CD4-positive, alpha-beta T cell treated with Interleukin-17A for 1 hour (primary cell): ENCODE data around the gene KLHDC9.
"Not testable (repeated sequence)": the region's sequence is repeated elsewhere in the genome, so short reads cannot be mapped to it uniquely, and the experiment has no call there.

ENCODE experiments used
- DNase-seq: peaks from one replicate; pipeline ENCODE4 v3.0.0-alpha.2; 2020

Gene KLHDC9, protein sequence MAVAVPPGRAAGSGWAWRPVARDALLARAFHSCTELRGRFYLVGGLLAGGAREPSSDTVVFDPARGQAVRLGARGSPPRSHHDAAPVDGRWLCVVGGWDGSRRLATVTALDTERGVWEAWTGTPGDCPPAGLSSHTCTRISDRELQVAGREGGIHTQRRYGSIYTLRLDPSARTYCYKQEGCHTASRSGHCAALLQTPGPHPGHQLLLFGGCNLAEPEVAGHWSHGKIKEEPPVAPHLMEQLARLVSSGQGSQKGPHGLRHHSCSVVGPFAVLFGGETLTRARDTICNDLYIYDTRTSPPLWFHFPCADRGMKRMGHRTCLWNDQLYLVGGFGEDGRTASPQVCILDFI

DNA sequence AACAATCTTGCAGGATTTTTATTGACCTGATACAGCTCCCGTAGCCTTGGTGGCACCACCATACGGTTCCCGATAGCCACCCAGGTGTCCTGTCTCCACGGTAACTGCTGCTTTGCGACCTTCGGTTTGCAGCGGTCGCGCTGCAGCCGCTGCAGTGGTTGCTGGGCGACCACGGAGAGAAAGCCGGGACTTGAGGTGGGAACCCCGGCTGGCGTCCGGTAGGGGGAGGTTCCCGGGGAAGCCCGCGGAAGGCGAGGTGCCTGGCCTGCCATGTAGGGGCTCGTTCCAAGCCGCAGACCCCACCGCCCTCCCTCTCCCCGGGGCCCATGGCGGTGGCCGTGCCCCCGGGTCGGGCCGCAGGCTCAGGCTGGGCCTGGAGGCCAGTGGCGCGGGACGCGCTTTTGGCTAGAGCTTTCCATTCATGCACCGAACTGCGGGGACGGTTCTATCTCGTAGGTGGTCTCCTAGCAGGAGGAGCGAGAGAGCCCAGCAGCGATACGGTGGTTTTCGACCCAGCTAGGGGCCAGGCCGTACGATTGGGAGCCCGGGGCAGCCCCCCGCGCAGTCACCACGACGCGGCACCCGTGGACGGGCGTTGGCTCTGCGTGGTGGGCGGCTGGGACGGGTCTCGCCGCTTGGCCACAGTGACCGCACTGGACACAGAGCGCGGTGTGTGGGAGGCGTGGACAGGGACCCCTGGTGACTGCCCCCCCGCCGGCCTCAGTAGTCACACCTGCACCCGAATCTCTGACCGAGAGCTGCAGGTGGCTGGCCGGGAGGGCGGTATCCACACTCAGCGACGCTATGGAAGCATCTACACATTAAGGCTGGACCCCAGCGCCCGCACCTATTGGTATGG is at the start of gene KLHDC9:
Gene KLHDC9, plus strand, starts transcription at position 152 of the 859 bp plus-strand sequence. Its CDS starts 175 bp downstream, at position 327.
- DNase-seq = peak; percentile 89

DNA sequence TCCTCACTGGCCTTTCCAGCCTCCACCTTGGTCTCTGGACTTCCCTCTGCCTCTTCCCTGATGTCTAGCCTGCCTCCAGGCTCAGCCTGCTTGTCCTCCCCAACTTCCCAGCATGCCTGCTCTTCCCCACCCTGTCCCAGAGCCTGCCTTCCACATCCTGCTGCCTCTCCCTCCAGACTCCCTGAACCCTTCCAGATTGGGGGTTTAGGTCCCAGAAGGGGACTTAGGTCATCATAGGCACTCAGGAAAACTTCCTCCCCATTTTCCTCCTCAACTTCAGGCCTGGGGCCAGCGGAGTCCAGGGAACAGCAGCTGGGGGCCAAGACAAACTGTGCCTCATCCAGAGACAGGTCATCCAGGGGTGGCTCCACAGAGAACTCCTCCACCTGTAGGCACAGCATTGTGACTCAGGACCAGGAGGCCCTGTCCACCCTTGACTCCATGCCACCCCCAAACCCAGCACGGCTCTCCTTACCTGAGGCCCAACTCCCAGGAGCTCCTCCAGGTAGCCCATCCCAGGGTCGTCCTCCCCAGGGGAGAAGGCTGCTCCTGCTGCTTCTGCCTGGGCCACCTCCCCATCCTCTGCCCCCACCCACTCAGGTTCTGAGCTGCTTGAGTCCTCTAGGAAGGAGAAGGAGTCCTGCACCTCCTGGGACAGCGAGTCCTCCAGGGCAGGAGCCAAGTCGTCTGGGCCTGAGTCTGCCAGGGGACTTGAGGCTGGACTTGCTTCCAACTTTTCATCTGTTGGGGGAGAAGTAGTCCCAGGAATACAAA is 49.0 kb upstream of the KLHDC9 start:
- no peak for DNase-seq

DNA sequence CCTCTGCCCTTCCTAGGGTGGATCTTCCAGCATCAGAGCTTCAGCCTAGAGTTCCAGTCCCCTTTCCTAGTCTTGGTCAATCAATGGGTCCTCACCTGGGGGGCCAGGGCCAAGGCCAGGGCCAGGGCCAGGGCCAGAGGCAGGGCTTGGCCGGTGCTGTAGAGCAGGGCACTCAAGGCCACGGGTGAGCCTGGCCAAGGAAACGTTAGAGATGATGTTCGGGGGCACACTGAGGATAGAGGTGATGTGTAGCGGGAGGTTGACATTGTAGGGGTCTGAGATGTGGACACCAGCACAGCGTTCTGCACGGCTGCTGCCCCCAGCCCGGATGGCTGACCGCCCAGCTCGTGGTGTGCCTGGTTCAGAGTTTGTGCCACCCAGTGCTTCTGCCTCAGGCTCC is 46.9 kb upstream of the KLHDC9 start:
- DNase-seq = no peak

DNA sequence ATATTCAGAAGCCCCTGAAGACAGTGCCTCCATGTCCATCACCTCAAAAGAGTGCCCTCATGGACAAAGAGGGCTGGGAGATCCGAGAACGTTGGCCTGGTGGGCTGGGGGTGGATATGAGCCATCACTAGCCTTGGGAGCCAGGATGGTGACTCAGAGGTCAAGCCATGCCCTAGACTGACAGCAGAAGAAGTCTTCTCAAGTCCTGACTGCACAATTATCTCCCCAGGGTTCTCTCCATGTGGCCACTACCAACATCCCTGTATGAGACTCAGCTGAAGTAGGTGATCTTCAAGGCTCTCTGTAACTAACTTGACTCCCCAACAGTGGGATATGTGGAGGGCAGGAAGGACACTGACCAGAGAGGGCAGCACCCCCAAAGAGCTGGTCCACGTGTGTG is 45.3 kb upstream of the KLHDC9 start:
- DNase-seq = no peak

DNA sequence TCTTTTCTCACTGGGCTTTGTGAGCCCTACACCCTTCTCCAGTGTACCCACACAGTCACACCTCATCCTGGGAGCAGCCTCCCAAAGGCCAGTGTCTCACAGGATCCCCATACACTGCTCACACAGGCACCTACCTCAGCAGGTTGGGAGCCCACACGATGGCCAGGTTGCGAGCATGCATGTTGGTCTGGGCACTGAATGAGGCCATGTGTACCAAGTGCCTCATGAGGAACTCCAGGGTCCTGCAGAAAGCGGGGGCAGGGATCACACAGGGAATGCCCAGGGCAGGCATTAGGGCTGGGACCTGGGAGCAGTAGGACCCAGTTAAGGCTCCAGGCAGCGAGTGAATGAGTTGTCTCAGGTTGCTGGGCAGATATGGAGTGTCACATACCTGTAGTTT is 43.9 kb upstream of the KLHDC9 start:
- DNase-seq = no peak

DNA sequence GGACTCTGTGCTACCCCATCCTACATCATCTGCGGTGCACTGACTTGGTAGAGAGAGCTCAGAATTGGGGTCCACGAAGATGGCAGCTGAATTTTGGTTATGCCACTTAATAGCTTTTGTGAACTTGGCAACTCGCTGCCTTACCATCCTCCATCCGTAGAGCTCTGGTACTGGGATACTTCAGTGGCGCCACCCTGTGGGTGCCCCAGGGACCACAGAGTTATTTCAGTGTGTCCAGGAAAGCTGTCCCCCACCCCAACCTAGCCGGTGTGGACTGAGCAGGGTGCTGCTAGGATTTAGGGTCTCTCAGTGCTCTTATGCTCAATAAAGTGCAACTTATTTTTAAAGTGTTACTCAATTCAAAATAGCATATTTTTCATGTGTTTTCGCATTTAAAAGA is 43.4 kb upstream of the KLHDC9 start:
- no peak for DNase-seq

DNA sequence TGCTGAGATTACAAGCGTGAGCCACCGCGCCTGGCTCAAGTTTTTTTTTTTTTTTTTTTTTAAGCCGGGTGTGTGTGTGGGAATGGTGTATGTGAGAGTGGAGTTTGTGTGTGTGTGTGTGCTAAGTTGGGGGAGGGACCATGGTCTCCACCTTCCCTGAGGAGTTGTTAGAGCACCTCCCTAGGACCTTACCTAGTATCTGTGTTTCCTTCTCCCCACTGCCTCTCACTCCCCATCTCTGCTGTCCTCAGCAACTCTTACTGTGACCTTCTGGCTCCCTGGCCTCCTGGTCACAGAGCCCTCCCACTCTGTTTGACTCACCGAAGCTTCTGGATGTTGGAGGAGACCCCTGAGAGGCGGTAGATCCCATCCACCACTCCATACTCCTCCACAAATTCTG is 38.9 kb upstream of the KLHDC9 start:
- no peak for DNase-seq

DNA sequence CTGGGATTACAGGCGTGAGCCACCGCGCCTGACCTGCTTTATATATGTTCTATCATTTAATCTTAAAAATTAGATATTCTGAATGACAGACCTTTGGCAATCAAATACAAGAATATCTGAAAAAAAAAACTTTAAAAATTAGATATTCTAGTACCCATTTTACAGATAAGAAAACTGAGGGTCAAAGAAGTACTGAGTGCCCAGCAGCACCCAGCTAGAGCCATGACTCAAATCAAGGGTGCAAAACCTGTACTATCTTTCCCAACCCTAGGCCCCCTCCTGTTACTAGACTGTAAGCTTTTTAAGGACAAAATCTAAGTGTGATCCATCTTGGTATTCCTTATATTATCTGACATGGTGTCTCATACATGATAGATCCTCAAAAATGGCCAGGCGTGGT is 36.7 kb upstream of the KLHDC9 start:
- DNase-seq = no peak

DNA sequence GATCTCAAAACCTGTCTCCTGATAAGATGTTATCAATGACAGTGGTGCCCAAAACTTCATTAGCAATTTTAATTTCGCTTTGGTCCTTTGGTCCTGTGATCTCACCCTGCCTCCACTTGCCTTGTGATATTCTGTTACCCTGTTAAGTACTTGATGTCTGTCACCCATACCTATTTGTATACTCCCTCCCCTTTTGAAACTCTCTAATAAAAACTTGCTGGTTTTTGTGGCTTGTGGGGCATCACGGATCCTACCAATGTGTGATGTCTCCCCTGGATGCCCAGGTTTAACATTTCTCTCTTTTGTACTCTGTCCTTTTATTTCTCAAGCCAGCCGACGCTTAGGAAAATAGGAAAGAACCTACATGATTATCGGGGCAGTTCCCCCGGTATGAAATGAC is 34.2 kb upstream of the KLHDC9 start:
- DNase-seq = peak; percentile 39

DNA sequence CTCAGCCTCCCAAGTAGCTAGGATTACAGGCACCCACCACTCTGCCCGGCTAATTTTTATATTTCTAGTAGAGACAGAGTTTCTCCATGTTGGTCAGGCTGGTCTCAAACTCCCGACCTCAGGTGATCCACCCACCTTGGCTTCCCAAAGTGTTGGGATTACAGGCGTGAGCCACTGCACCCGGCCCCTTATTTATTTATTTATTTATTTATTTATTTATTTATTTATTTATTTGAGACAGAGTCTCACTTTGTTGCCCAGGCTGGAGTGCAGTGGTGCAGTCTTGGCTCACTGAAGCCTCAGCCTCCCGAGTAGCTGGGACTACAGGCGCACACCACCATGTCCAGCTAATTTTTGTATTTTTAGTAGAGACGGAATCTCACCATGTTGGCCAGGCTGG is 32.5 kb upstream of the KLHDC9 start:
- DNase-seq = not testable (repeated sequence)

DNA sequence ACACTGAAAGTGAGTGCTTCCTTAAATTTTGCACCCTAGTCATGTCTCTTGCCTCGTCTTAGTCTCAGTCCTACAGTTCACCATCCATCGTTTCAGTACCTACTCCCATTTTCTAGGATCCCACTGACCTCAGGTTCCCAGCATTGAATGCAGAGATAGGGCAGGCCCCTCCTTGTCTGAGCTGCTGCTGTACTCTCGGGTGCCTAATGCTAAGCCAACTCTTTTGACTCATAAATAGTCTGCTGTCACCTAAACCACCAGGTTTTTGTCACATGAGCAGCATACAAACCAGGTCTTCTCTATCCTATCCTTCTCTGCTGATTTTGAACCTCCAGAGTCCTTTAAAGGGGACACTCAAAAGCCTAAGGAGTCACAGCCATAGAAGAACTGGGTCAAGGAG is 31.5 kb upstream of the KLHDC9 start:
- DNase-seq = peak; percentile 44

DNA sequence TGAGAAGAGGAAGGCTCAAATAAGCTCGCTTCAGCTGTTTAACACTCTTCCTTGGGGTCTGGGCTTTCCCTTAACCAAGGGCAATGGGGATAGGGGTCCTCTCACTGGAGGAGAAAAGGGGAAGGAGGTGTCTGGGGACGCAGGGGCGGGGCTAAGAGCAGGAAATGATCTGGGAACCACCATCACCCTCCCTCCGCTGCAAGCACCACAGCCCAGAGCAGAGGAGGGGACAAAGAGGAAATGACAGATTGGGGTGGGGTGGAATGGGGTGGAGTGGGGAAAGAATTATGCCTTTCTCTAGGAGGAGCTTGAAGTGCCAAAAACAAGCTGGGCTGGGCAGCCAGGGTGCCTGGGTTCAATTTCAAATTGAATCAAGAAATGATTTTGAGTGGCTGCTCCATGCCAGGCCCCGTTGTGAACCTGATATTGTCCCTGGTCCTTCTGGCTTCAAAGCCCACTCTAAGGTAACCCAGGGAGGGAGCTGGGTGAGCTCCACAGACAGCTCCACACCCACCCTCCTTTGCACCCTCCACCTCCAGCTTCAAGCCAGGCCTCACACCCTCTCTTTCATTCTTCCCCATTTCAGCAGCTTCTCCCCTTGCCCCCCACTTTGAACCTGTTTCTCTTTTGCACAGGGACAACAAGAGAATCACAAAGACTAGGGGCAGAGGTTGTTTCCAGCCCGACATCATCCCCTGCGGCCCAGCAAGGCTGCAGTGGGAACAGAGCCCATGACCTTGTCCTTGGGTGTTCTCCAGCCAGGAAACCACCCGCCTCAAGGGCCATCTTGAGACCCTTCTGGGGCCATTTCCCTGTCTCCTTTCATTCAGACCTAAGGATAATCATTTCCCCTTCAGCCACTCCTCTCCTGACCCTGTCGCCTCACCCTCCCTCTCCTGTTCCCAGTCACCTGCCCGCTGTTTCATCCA is 29.6 kb upstream of the KLHDC9 start:
- peak; percentile 95 for DNase-seq

DNA sequence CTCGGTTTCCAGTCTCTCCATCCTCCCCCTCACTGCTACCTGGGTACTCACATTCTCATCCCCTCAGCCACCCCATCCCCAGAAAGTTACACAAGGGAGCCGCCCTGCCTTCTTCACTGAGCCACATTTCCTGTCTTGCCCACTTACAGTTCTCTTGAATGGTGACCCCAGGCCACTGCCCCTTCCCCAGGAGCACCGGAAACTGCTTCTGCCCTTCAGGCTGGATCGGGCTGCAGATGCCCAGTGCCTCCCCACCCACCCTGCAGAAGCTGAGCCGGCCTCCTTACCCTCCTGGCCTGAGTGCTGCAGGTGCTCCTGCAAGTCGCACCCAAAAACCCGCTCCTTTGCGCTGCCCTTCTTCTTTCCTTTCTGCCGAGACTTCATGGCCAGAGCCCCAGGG is 28.9 kb upstream of the KLHDC9 start:
- peak; percentile 33 for DNase-seq

DNA sequence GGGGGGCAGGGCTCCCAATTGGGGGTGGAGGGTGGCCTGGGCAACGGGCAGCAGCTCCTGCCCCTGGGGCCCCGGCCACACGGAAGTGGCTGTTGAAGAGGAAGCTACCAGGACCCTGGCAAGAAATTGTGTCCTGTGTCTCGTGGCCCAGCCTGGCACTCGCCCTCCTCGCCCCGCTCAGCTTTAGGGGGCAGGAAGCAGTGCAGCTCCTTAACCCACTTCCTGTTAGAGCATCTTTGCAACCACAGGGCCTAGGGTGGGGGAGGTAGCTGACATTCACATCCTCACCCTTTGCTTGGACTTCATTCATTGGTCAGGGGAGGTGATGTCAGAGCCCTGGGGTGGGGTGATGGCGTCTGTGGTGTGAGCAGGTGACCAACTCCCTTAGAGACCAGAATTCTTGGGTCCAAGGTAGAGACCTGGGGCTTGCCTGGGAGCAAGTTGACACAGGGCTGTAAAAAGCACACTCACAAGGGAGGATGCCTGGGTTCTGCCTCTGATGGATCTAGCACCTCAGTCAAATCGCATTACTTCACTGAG is 28.4 kb upstream of the KLHDC9 start, which contains the start of gene ARHGAP30:
Gene ARHGAP30, minus strand, starts transcription at position 161 of the 540 bp plus-strand sequence. CDS start 267 bp downstream, outside the sequence.
- DNase-seq = peak; percentile 96

DNA sequence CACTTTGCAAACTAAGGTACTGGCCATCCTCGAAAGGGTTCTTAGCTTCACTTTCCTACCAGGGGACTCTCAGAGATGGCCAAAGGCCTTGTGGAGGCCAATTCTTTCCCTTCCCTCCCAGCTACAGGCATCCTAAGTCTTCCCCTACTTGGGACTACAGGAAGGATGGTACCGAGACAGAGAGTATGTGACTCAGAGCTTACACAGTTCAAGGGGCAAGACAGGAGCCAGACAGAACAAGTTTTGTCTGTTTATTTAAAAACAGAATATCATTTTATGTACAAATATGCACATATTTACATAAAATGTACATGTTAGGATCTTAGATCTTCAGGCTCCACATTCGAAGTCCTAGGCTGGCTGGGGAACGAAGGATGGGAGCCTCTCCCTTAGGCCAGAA is 27.4 kb upstream of the KLHDC9 start:
- DNase-seq = no peak

DNA sequence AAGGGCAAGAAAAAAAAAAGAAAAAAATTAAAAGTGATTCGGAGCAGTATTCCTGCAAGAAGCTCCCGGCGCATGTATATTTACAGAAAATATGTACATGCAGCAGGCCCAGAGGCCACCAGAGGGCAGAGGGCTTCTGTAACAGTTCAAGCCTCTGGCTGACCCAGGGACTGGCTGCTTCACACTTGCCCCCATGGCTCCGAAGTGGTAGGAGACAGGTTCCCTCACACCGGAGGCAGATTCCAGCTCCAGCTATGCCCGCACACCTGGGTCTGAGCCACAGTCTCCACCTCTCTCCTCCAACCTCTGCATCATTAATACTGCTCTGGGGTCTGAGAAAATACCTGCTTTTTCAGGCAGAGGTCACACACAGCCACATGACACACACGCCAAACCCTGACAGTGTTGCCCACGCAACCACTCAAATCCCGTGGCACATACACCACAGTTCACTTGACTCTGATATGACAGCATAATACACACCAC is 26.2 kb upstream of the KLHDC9 start:
- peak; percentile 58 for DNase-seq

DNA sequence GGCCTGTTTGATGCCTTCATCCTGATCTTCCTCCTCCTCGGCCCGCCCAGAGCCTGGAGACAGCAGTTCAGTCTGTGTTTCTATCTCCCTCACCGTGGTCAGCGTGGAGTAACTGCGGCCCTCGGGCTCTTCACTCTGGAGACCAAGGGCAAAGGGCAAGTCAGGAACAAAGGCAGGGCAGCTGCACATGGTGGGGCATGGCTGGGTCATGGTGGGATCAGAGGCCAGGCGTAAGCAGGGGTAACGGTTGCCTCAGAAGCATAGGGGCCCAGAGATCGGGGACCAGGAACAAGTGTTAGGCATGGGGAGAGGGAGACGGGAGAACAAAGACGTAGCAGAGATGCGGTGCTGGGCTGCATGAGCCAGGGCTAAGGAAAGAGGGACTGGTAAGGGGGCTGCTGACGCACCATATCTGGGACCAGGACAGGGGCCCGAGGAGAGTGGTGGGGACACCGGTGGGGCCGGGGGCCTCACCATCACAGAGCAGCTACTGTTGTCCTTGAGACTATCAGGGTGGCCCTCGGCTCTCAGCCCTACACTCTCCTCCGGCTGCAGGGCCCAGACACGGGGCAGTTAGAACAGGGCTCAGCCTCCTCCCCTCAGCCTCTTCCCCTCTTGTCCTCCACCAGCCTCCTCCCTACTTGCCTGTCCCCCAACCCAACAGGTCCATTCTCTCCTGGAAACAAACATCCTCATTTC is 25.3 kb upstream of the KLHDC9 start:
- no peak for DNase-seq

DNA sequence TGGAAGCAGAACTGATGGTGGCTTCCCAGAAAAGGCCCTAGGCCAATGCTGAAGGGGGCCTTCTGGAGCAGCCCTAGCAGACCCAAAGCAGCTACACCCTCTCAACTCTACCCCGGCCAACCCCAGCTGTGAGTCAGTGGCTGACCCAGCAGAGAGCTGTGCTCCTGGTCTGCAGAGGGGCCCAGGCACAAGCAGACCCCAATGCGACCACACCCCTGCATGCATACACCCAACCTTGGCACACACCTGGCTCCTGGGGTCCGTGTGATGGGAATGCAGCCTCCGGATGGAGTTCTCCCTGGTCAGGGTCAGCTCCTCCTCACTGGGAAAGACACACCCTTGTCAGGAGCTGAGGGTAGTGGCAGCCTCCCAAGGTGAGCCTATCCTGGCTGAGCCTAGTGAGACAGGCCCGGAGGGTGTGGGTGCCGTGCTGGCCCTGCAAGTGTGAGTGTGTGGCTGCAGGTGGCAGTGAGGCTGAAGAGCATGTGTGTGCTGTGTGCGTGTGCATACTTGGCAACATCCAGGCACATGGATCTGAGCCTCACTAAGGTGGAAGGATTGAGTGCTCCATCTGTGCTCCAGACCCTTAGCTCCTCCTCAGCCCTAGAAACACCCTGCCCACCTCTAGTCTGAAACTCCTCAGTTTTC is 24.6 kb upstream of the KLHDC9 start:
- no peak for DNase-seq

DNA sequence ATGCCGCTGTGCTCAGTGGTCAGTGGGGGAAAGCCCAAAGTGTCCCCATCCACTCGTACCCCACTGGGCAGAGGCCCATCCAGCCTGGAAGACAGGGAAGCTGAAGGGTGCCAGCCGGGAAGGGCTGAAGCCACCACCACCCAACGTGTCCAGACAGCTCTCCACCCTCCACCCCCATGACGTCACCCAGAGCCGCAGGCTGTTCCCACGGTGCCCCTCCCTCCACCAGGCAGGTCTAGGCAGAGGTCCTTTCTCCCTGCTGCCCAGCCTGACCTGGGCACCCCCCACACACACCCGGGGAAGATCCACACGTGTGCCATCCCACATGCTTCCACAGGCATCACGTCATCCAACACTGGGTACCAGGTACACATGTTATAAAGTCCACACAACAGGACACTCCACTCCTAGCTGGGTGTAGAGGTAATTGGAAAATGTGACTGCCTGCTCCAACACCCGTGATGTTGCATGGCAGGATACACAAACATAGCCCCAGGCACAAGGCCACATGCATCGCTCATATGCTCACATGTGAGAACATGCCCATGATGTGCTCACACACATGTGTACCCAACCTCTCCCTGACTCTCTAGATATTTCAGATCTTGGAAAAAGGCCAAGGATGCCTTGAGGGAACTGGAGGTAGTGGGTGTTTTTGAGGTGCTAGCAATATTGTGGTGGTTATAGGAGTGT is 23.3 kb upstream of the KLHDC9 start:
- DNase-seq = no peak

DNA sequence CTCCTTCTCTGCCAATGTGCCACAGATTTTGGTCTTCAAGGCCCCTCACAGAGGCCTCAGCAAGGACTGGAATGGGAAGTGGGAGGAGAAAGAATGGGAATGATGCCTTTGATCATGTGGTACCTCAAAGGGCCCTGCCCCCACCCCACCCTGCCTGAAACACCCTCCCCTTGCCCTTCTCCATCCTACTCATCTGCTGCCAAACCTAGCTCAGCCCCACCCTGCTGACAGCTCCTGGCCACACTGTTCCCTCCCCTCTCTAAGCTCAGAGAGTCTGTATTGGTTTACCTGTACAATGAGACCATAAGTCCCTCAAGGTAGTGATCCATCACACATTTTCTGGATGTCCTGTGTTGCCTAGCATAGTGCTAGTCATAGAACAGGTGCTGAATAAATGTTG is 21.8 kb upstream of the KLHDC9 start:
- no peak for DNase-seq
